ENCODE measurements around the gene PRRX1.

The PRRX1 gene

DNA sequence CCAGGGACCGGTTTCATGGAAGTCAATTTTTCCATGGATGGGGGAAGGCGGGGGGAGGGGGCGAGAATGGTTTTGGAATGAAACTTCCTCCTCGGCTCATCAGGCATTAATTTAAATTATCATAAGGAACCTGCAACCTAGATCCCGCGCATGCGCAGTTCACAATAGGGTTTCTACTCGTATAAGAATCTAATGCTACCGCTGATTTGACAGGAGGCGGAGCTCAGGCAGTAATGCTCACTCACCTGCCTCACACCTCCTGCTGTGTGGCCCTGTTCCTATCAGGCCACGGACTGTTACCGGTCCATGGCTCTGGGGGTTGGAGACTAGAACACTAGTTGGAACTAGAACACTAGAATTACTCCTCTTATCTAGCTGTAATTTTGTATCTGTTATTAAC is 38.0 kb downstream of the PRRX1 start:
- H3K9me2 ChIP-seq (replicated peaks; ENCODE audit: insufficient read depth, low read length), result no peaks in the 10 kb centered on the region
- H3K27ac ChIP-seq (ENCODE audit: low read length), result no peak overlapping the region
- H3K36me3 ChIP-seq (replicated peaks; ENCODE audit: insufficient read depth, low read length), result no peaks in the 10 kb centered on the region
- H3K9ac ChIP-seq (ENCODE audit: low read length), result no peak overlapping the region
- no peak overlapping the region for H2AFZ ChIP-seq (ENCODE audit: low read length)
- no peak overlapping the region for H3K4me3 ChIP-seq (ENCODE audit: low read length)
- H3K79me2 ChIP-seq (ENCODE audit: low read length), result no peaks in the 10 kb centered on the region
- TF ChIP-seq EZH2 (optimal IDR thresholded peaks at IDR 0.05; ENCODE audit: low read depth, low read length) (no peak), EZH2phosphoT487 (IDR thresholded peaks at IDR 0.05; ENCODE audit: low read length) (no peak)
- TF ChIP-seq, protein P1, sequence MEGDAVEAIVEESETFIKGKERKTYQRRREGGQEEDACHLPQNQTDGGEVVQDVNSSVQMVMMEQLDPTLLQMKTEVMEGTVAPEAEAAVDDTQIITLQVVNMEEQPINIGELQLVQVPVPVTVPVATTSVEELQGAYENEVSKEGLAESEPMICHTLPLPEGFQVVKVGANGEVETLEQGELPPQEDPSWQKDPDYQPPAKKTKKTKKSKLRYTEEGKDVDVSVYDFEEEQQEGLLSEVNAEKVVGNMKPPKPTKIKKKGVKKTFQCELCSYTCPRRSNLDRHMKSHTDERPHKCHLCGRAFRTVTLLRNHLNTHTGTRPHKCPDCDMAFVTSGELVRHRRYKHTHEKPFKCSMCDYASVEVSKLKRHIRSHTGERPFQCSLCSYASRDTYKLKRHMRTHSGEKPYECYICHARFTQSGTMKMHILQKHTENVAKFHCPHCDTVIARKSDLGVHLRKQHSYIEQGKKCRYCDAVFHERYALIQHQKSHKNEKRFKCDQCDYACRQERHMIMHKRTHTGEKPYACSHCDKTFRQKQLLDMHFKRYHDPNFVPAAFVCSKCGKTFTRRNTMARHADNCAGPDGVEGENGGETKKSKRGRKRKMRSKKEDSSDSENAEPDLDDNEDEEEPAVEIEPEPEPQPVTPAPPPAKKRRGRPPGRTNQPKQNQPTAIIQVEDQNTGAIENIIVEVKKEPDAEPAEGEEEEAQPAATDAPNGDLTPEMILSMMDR (IDR thresholded peaks at IDR 0.05; ENCODE audit: low read length), result no peak
- H4K20me1 ChIP-seq (ENCODE audit: insufficient read depth, low read length), result no peaks in the 10 kb centered on the region
- no peak overlapping the region for H3K4me2 ChIP-seq (ENCODE audit: low read depth, low read length)
- H3K9me3 ChIP-seq (replicated peaks; ENCODE audit: insufficient read depth, low read length), result no peaks in the 10 kb centered on the region
- H3F3A ChIP-seq (ENCODE audit: insufficient read depth, low read length), result no peaks in the 10 kb centered on the region
- H3K27me3 ChIP-seq (replicated peaks; ENCODE audit: insufficient read depth, low read length), result no peaks in the 10 kb centered on the region
- DNase-seq, result no peak
- no peaks in the 10 kb centered on the region for H3K4me1 ChIP-seq (ENCODE audit: low read length)

DNA sequence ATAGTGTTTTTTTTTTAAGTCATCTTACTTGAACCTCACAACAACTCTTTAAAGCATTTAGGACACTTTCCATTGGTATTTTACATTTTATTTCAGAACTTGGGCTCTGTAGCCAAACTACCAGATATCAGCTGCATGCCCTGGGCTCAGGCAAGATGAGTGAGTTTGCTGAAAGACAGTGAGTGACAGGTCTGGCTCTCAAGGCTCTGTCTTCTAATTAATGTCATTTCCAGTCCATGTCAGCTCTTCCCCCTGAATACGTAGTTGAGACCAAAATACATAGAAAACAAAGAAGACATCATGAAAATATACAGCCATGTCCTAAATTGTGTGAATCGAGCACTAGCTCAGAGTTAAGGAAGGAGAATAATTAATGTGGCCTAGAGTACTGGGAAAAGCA is 39.7 kb downstream of the PRRX1 start:
- Histone ChIP-seq H3K27ac (ENCODE audit: low read length) (no peak overlapping the region), H3K36me3 (replicated peaks; ENCODE audit: insufficient read depth, low read length) (no peaks in the 10 kb centered on the region), H3K4me2 (ENCODE audit: low read depth, low read length) (no peak overlapping the region), H3K27me3 (replicated peaks; ENCODE audit: insufficient read depth, low read length) (no peaks in the 10 kb centered on the region), H3K4me3 (ENCODE audit: low read length) (no peak overlapping the region), H3K9me3 (replicated peaks; ENCODE audit: insufficient read depth, low read length) (no peaks in the 10 kb centered on the region), H3K79me2 (ENCODE audit: low read length) (no peaks in the 10 kb centered on the region), H3K9ac (ENCODE audit: low read length) (no peak overlapping the region), H3K4me1 (ENCODE audit: low read length) (no peaks in the 10 kb centered on the region), H2AFZ (ENCODE audit: low read length) (no peak overlapping the region), H3K9me2 (replicated peaks; ENCODE audit: insufficient read depth, low read length) (no peaks in the 10 kb centered on the region), H4K20me1 (ENCODE audit: insufficient read depth, low read length) (no peaks in the 10 kb centered on the region), H3F3A (ENCODE audit: insufficient read depth, low read length) (no peaks in the 10 kb centered on the region)
- TF ChIP-seq, protein P1 (IDR thresholded peaks at IDR 0.05; ENCODE audit: low read length), result no peak
- no peak for TF ChIP-seq EZH2 (optimal IDR thresholded peaks at IDR 0.05; ENCODE audit: low read depth, low read length)
- TF ChIP-seq EZH2phosphoT487 (IDR thresholded peaks at IDR 0.05; ENCODE audit: low read length), result no peak
- no peak for DNase-seq

DNA sequence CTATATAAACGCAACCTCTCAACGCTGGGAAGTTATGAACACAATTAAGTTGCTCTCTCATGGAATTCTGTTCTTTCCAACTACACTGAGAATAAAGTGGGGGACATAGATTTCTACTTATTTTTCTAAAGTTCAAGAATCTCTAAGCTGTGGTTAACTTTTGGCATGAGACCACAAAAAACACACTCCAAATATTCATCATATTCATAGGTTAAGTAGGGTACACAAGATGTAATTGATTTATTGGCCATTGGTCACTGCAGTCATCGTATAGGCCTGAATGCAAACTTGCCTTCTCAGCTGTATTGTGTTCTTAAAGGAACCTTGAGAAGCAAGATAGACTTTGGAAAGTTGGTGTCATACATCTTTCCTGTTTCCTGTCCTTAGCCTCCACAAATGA is 40.3 kb downstream of the PRRX1 start:
- no peak overlapping the region for H2AFZ ChIP-seq (ENCODE audit: low read length)
- H3K36me3 ChIP-seq (replicated peaks; ENCODE audit: insufficient read depth, low read length), result no peaks in the 10 kb centered on the region
- H3K9me2 ChIP-seq (replicated peaks; ENCODE audit: insufficient read depth, low read length), result no peaks in the 10 kb centered on the region
- H3K4me1 ChIP-seq (ENCODE audit: low read length), result no peaks in the 10 kb centered on the region
- no peak overlapping the region for H3K9ac ChIP-seq (ENCODE audit: low read length)
- H3F3A ChIP-seq (ENCODE audit: insufficient read depth, low read length), result no peaks in the 10 kb centered on the region
- H4K20me1 ChIP-seq (ENCODE audit: insufficient read depth, low read length), result no peaks in the 10 kb centered on the region
- no peak overlapping the region for H3K27ac ChIP-seq (ENCODE audit: low read length)
- no peak for TF ChIP-seq EZH2phosphoT487 (IDR thresholded peaks at IDR 0.05; ENCODE audit: low read length)
- TF ChIP-seq EZH2 (optimal IDR thresholded peaks at IDR 0.05; ENCODE audit: low read depth, low read length), result no peak
- TF ChIP-seq, protein P1 (IDR thresholded peaks at IDR 0.05; ENCODE audit: low read length), result no peak
- H3K79me2 ChIP-seq (ENCODE audit: low read length), result no peaks in the 10 kb centered on the region
- H3K27me3 ChIP-seq (replicated peaks; ENCODE audit: insufficient read depth, low read length), result no peaks in the 10 kb centered on the region
- no peaks in the 10 kb centered on the region for H3K9me3 ChIP-seq (replicated peaks; ENCODE audit: insufficient read depth, low read length)
- DNase-seq, result no peak
- no peak overlapping the region for H3K4me2 ChIP-seq (ENCODE audit: low read depth, low read length)
- no peak overlapping the region for H3K4me3 ChIP-seq (ENCODE audit: low read length)

Measured in MM.1S (cell line).